Cortex of kidney (tissue), 1 donor: Measurements from ENCODE around the gene SH3BP4.

Experiments
- DNase-seq: peaks from one replicate; lab custom pipeline; 2025; lab: John Stamatoyannopoulos, UW

SH3BP4 gene

DNA sequence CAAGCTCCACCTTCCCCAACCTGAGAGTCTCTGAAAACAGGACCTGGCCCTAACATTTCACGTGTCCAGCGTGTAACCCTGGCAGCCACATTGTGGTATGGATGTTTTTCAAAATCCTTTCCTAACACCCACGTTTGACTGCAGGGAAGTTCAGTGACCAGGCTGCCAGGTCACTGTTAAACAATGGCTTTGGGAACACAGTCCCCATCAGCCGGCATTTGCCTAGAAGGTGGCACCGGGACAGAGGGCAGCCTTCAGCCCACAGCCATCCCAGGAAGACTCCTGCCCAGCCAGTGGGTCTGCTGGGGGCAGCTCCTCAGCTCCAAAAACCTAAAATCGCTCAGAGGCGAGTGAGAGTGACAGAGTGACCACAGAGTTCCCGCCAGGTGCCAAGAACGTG lies 140.2 kb downstream of the SH3BP4 start:
- DNase-seq: no peak

DNA sequence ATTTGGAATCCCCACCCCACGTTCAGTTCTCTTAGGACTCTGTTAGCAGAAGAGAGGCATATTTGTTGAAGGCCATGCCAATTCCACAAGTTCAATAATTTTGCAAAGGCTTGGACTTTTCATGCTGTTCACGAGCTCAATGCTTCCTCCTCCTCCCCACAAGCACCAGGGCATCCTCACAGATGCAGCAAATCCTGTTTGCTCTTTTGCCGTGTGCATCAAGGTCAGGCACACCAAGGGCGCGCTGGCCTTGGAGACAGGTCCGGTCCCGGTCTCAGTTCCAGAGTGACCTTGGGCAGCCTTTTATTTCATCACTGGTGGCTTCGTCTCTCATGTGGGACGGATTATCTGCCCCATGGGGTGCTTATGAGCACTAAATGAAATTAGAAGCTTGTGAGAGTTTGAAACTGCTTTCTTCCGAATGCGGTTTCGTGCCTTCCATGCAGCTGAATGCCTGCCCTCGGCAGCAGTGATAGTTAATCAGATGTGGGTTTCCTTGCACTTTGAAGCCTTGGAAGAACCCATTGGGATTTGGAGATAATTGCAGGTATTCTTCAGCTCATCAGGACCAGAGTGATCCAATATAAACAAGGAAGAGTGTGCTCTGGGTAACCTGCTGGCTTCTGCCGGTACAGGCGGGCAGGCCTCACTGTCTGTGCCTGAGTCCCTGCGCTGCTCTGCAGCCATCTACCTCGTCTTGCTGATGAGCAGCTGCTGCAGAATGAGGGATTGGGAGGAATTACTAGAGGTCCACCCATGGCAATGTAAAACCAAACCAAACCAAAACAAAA lies 140.8 kb downstream of the SH3BP4 start:
- no peak for DNase-seq

DNA sequence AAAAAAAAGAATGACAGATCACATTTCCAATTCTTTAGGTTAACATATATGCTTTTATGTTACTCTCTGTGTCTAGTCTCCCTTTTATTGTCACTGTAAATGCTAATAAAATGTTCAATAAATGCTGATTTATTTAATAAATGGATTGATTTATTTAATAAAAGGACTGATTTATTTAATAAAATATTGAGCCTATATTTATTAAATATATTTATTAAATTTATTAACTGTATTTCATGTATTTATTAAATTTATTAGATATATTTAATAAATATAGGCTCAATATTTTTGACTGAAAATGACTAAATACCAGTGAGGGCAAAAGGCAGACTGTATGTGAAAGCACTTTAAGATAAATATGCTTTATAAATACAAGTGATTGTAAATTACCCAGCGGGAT lies 142.6 kb downstream of the SH3BP4 start:
- no peak for DNase-seq

DNA sequence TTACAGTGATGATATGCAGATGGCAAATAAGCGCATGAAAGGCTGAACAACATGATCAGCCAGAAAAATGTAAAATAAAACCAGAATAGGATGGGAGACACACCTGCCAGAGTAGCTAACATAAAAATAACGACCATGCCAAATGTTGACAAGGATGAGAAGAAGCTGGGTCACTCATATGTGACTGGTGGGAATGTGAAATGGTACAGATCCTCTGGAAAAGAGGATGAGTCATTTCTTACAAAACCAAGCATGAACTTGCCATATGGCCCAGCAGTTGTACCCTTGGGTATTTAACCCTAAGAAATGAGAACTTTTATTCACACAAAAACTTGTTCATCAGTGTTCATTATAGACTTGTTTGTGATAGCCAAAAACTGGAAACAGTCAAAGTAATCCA lies 143.8 kb downstream of the SH3BP4 start:
- no peak for DNase-seq

DNA sequence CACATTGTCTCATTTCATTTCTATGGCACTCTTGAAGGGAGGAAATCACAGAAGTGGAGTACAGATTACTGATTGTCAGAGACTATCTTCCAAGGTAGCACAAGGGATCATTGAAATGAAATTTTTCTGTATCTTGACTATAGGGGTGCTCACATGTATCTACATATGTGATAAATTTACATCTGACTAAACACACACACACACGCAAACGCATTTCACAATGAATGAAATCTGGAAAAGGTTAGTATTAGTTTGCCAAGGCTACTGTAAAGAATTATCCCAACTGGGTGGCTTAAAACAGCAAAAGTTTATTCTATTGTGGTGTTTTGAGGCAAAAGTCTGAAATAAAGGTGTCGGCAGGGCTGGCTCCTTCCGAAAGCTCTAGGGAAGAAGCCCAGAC lies 144.6 kb downstream of the SH3BP4 start:
- no peak for DNase-seq

DNA sequence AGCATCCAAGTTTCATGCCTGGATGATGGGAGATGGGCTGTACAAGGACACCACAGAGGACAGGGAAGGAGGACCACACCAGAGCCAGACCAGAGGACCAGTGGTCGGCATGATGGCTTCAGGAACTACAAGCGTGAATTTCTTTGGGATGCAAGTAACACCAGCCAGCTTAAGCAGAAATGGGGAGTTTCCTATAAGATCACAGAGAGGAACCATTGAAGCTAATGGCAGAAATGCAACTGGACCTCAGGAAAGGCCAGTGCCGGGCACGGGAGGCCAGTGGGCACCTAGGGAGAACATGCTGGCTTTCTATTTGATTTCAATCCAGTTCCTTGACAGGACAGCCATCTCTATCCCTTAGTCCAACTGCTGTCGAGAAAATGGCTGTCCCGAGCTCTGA lies 145.4 kb downstream of the SH3BP4 start:
- DNase-seq: no peak

DNA sequence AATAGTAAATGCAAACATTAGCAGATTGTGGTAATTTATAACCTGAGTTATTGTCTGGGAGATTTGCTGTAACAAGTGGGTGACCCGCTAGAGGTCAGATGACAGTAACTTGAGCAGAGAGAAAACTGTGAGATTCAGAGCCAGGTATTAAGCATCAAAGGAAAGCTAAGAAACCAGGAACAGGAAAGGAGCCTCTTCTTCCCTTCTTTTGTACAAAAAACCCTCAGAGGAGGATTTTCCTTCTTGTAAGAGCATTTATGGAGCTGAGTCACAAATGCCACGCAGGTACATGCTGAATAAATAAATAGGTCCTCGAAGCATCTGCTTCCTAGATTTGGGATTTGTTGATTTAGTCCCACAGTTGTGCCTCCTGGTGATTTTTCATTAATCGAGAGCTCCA lies 146.5 kb downstream of the SH3BP4 start:
- no peak for DNase-seq

DNA sequence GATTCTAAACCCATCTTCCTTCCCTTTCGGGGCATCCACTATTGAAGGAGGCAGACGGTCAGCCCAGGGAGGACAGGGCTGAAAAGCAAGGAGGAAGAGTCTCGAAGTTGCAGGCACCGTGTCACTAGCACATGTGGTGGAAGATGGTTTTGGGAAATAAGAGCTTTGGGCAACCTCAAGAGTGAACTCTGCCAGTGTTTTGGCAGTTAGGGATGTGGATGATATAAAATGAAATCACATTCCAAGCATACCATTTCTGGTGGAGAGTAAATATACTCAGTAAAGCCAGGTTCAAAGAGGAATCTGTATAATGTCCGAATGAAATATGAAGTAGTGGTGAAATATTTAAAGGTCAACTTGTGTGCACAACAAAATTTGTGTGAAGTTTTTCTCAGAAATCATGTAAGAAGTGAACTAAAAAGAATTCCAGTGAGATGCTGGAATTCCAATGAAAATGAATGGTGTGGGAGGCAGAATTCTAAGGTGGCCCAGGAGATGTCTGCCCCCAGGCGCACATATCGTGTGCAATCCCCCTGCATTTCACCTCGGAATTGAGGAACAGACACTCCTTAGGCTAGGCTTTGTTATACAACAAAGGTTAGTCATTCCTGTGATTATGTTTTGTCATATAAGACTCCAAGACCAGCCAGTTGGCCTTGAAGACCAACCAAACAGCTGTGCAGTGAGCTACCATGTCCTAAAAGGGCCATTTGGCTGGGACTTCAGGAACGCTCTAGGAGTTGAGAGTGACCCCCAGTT lies 147.1 kb downstream of the SH3BP4 start:
- no peak for DNase-seq

DNA sequence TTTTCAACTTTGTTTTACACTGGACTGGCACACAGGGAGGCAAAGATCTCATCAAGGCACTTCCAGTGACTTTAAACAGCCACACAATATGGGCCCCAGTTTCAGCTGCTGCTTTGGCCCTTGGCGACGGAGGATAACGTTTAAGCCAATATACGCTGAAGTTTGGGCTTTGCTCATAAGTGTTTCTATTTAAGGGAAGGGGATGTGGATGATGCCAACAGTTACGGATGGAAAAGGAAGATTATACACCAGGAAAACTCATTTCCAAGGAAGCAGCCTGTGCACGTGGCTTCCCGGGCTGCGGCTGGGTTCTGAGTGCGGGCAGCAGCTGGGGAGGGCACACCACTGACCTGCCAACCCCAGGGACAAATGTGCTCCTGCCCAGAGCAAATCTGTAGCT lies 151.1 kb downstream of the SH3BP4 start:
- no peak for DNase-seq
